ENCODE data around the gene ATXN10.

The ATXN10 gene

DNA sequence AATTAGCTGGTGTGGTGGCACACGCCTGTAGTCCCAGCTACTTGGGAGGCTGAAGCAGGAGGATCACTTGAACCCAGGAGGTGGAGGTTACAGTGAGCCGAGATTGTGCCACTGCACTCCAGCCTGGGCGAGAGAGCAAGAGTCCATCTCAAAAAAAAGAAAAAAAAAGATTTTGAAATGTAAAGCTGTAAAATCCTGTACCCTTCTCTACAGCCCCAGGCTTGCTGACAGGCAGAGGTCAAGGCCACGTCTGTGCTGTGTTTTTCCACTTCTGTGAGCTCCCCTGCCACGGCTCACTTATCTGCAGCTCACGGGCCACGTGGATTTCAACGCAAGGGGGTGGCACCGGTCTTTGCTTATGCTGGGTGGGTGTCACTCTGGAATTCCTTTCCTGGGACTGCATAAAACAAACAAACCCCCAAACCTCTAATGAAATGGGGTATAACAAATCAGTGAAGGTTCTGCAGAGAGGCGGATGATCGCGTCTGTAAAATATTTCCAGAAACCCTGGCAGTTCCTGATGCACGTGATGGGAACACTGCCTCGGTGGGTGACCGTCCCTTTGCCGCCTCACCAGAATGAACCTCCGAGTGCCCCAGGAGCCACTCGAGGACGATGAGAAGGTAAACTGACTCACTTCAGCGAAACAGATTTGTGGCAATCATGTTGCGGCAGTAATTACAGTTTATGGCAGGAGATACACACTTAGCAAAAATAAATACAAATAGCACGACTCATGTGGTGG lies 44.0 kb upstream of the ATXN10 start:
- H3K4me1 ChIP-seq (ENCODE audit: low read length), result no peaks in the 10 kb centered on the region
- H4K20me1 ChIP-seq (ENCODE audit: insufficient read depth, low read length), result no peaks in the 10 kb centered on the region
- H3K4me2 ChIP-seq (ENCODE audit: low read length), result no peak overlapping the region
- peaks cover 3% of the 10 kb centered on the region; the same call in 1 of the 2 replicates for H3K27me3 ChIP-seq (ENCODE audit: low read depth, low read length)
- H3K27ac ChIP-seq (ENCODE audit: low read length), result no peak overlapping the region
- no peaks in the 10 kb centered on the region for H3K36me3 ChIP-seq (replicated peaks; ENCODE audit: low read depth, low read length)
- no peaks in the 10 kb centered on the region for H3K79me2 ChIP-seq (ENCODE audit: low read length)
- TF ChIP-seq EZH2phosphoT487 (IDR thresholded peaks at IDR 0.05; ENCODE audit: low read depth), result no peak
- TF ChIP-seq, protein P1, sequence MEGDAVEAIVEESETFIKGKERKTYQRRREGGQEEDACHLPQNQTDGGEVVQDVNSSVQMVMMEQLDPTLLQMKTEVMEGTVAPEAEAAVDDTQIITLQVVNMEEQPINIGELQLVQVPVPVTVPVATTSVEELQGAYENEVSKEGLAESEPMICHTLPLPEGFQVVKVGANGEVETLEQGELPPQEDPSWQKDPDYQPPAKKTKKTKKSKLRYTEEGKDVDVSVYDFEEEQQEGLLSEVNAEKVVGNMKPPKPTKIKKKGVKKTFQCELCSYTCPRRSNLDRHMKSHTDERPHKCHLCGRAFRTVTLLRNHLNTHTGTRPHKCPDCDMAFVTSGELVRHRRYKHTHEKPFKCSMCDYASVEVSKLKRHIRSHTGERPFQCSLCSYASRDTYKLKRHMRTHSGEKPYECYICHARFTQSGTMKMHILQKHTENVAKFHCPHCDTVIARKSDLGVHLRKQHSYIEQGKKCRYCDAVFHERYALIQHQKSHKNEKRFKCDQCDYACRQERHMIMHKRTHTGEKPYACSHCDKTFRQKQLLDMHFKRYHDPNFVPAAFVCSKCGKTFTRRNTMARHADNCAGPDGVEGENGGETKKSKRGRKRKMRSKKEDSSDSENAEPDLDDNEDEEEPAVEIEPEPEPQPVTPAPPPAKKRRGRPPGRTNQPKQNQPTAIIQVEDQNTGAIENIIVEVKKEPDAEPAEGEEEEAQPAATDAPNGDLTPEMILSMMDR (IDR thresholded peaks at IDR 0.05; ENCODE audit: low read depth, low read length), result no peak
- H3K9ac ChIP-seq (ENCODE audit: low read length), result no peak overlapping the region
- no peaks in the 10 kb centered on the region for H3K9me3 ChIP-seq (ENCODE audit: insufficient read depth, low read length)
- H2AFZ ChIP-seq (ENCODE audit: low read depth, low read length), result no peak overlapping the region
- H3K4me3 ChIP-seq (ENCODE audit: low read length), result no peak overlapping the region

DNA sequence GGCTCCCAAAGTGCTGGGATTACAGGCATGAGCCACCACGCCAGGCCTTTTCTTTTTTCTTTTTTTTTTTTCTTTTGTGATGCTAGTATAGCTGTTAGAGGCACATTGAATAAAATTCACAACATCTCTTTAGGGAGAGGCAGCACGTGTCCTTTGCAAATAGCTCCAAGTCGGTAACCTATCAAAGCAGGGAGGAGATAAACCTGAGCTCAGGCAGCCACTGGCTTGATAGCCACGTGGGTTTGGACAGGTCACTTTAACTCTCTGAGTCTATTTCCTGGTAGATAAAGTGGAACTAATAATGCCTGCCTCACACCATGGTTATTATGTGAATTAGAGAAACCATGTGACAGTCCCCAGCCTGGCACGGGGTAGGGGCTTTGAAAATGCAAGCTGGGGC lies 43.1 kb upstream of the ATXN10 start:
- Histone ChIP-seq H3K27ac (ENCODE audit: low read length) (no peak overlapping the region), H3K4me2 (ENCODE audit: low read length) (no peak overlapping the region), H3K79me2 (ENCODE audit: low read length) (no peaks in the 10 kb centered on the region), H3K9me3 (ENCODE audit: insufficient read depth, low read length) (no peaks in the 10 kb centered on the region), H3K9ac (ENCODE audit: low read length) (no peak overlapping the region), H2AFZ (ENCODE audit: low read depth, low read length) (no peak overlapping the region), H3K36me3 (replicated peaks; ENCODE audit: low read depth, low read length) (no peaks in the 10 kb centered on the region), H3K4me3 (ENCODE audit: low read length) (no peak overlapping the region), H3K27me3 (ENCODE audit: low read depth, low read length) (peaks cover 8% of the 10 kb centered on the region; the same call in 1 of the 2 replicates), H3K4me1 (ENCODE audit: low read length) (no peaks in the 10 kb centered on the region), H4K20me1 (ENCODE audit: insufficient read depth, low read length) (no peaks in the 10 kb centered on the region)
- TF ChIP-seq, protein P1 (IDR thresholded peaks at IDR 0.05; ENCODE audit: low read depth, low read length), result no peak
- TF ChIP-seq EZH2phosphoT487 (IDR thresholded peaks at IDR 0.05; ENCODE audit: low read depth), result no peak

DNA sequence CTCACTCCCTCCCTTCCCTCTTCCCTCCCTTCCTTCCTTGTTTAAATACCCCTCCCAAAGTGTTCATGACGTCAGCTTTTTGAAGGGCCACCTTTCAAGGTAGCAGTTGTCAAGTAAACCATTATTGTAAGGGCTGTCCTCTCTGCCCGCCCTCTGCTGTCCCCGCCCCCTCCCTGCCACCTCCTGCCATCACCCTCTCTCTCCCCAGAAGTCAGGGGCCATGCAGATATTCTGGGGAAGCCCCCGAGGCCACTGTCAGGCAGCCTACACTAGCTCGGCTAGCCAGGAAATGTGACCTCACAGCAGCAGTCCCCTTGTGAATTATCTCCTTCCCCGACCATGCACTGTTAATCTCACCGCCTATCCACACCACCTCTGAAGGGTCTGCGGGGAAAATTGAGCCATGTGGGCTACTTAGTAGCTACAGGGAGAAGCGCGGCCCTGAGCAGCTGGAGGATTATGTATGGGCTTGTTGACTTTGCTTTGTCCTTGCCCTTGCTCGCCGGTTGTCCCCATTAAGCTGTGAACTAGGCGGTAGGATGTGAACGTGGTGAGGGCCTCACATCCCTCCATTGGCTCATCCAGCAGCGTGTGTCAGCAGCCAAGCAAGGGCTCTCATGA lies 42.1 kb upstream of the ATXN10 start:
- Histone ChIP-seq H3K79me2 (ENCODE audit: low read length) (no peaks in the 10 kb centered on the region), H3K27me3 (ENCODE audit: low read depth, low read length) (peaks cover 9% of the 10 kb centered on the region; the same call in 1 of the 2 replicates), H3K4me2 (ENCODE audit: low read length) (no peak overlapping the region), H3K27ac (ENCODE audit: low read length) (no peak overlapping the region), H4K20me1 (ENCODE audit: insufficient read depth, low read length) (no peaks in the 10 kb centered on the region), H3K9me3 (ENCODE audit: insufficient read depth, low read length) (no peaks in the 10 kb centered on the region), H3K9ac (ENCODE audit: low read length) (no peak overlapping the region), H3K36me3 (replicated peaks; ENCODE audit: low read depth, low read length) (no peaks in the 10 kb centered on the region), H3K4me3 (ENCODE audit: low read length) (no peak overlapping the region), H3K4me1 (ENCODE audit: low read length) (no peaks in the 10 kb centered on the region), H2AFZ (ENCODE audit: low read depth, low read length) (no peak overlapping the region)
- TF ChIP-seq, protein P1 (IDR thresholded peaks at IDR 0.05; ENCODE audit: low read depth, low read length), result no peak
- no peak for TF ChIP-seq EZH2phosphoT487 (IDR thresholded peaks at IDR 0.05; ENCODE audit: low read depth)

DNA sequence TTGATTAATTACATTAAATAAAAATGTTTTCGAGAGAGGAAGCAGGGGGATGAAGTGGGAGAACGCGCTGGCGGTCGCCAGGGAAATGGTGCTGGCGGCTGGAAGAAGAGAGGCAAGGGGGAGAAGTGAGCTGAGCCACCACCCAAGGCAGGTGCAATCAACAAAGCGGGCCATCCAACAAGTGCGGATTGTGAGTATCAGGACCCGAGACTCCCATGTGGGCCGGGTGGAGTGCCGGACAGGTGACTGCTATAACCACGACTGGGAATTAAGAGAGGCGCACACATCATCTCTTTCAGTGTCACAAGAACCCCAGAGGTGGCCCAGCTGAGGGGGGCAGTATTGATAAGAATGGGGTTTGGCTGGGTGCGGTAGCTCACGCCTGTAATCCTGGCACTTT lies 41.2 kb upstream of the ATXN10 start:
- Histone ChIP-seq H3K9ac (ENCODE audit: low read length) (no peak overlapping the region), H3K36me3 (replicated peaks; ENCODE audit: low read depth, low read length) (no peaks in the 10 kb centered on the region), H3K27me3 (ENCODE audit: low read depth, low read length) (peaks cover 9% of the 10 kb centered on the region; the same call in 1 of the 2 replicates), H3K9me3 (ENCODE audit: insufficient read depth, low read length) (no peaks in the 10 kb centered on the region), H3K4me3 (ENCODE audit: low read length) (no peak overlapping the region), H3K4me2 (ENCODE audit: low read length) (no peak overlapping the region), H3K79me2 (ENCODE audit: low read length) (no peaks in the 10 kb centered on the region), H3K27ac (ENCODE audit: low read length) (no peak overlapping the region), H4K20me1 (ENCODE audit: insufficient read depth, low read length) (no peaks in the 10 kb centered on the region), H2AFZ (ENCODE audit: low read depth, low read length) (no peak overlapping the region), H3K4me1 (ENCODE audit: low read length) (no peaks in the 10 kb centered on the region)
- no peak for TF ChIP-seq EZH2phosphoT487 (IDR thresholded peaks at IDR 0.05; ENCODE audit: low read depth)
- TF ChIP-seq, protein P1 (IDR thresholded peaks at IDR 0.05; ENCODE audit: low read depth, low read length), result no peak

Data from OCI-LY3 (cell line).